ENCODE results near the gene SPEM2.

Gene SPEM2

DNA sequence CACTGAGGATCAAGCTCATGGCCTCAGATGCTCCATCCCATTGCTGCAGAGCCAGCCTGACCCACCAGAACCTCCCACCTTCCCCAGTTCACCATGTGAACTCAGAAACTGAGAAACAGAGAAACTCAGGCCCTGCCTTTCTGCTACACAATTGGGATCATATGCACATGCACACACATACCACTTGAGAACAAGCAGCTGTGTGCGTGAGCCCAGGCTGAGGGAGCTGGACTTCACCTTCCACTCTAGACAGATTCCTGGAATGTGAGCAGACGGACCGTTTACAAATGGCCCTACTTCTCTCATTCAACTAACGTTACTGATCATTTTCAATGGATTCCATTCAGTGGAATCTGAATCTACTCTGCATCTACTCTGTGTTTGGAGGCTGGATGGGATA lies 1.7 kb upstream of the SPEM2 start:
- DNase-seq: no peak

DNA sequence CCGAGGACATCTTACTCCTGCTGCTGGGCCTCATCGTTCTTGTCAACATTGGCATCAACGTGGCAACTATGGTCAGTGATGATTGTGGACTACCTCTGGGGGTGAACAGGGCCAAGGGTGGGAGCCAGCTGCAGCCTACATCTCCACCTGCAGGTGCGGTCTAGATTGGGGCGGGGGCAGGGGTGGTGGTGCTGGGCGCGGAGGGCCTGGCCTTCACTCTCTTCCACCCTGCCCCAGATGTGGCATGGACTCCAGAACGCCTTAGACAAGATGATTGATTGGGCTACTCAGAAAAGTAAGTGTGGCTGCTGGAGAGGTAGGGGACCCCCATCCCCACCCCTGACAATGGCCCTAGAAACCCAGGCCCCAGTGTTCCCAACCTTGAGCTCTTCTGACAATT lies 340 bp downstream of the SPEM2 start:
- DNase-seq: no peak

GRCh38 chr17:7426203-7426863 lies 917 bp downstream of the SPEM2 start:
- no peak for DNase-seq

GRCh38 chr17:7426896-7427489 lies 1.6 kb downstream of the SPEM2 start:
- DNase-seq: no peak

GRCh38 chr17:7427549-7427948 lies 2.1 kb downstream of the SPEM2 start:
- DNase-seq: no peak

GRCh38 chr17:7428557-7428956 lies 3.1 kb downstream of the SPEM2 start, which contains the start of gene SPEM3:
SPEM3 (plus strand) TSS chr17:7428857; CDS start chr17:7428903, 46 bp downstream.
- no peak for DNase-seq

DNA sequence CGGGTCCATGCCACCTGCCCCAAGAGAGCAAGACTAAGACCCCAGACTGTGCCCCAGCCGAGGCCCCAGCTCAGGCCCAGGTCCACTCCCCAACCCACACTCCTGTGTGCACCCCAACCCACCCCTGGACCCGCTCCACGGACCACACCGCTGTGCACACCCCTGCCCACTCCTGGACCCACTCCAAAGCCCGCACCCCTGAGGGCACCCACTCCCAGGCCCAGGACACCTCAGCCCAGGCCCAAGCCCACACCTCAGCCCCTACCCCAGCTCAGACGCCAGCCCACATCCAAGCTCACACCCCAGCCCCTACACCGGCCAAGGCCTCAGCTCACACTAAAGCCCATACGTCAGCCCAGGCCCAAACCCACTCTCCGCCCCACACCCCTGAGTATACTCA lies 4.3 kb downstream of the SPEM2 start:
- DNase-seq: no peak

DNA sequence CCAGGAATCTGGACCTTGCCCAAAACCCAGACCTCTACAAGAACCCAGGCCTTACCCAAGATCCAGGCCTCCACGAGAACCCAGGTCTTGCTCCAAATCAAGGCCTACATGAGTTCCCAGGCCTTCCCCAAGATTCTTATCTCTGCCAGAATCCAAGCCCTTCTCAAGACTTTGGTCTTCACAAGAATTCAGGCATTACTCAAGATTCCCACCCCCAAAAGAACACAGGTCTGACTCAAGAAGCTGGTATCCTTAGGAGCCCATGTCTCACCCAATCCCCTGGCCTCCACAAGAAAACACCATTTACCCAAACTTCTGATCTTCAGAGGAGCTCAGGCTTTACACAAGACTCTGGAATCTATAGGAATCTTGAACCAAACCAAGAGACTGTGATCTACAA lies 5.8 kb downstream of the SPEM2 start:
- DNase-seq: no peak

DNA sequence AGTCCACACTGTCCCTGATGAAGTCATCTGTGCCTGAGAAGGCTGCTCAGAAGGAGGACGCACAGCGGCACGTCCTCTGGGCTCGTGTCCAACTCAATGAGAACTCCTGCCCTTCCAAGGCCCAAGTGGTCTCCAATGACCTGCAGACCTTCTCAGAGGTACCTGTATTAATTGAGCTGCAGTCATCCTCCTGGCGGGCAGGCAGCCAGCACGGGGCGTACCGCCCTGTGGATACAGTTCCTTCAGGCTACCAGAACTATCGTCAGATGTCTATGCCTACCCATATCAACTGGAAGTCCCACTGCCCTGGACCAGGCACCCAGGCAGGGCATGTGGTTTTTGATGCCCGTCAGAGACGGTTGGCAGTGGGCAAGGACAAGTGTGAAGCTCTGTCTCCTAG lies 6.9 kb downstream of the SPEM2 start:
- DNase-seq: no peak

GRCh38 chr17:7435676-7436555 lies 10.5 kb downstream of the SPEM2 start:
- DNase-seq: peak; percentile 61

DNA sequence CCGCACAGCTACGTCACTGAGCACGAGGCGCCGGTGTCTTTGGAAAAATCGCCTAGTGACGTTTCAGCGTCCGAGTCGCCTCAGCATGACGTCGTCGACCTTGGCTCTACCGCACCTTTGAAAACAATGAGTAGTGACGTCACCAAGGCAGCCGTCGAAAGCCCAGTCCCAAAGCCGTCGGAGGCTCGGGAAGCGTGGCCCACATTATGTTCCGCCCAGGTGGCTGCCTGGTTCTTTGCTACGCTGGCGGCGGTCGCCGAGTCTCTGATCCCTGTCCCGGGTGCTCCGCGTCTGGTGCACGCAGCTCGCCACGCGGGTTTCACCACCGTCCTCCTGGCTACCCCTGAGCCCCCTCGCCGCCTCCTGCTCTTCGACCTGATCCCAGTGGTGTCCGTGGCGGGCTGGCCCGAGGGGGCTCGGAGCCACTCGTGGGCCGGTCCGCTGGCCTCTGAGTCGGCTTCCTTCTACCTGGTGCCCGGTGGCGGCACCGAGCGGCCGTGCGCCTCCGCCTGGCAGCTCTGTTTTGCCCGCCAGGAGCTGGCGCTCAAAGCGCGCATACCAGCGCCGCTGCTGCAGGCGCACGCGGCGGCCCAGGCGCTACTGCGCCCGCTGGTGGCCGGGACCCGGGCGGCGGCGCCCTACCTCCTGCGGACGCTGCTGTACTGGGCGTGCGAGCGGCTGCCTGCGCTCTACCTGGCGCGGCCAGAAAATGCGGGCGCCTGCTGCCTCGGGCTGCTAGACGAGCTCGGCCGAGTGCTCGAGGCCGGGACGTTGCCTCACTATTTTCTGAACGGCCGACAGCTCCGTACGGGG lies 11.3 kb downstream of the SPEM2 start:
- peak; percentile 83 for DNase-seq

DNA sequence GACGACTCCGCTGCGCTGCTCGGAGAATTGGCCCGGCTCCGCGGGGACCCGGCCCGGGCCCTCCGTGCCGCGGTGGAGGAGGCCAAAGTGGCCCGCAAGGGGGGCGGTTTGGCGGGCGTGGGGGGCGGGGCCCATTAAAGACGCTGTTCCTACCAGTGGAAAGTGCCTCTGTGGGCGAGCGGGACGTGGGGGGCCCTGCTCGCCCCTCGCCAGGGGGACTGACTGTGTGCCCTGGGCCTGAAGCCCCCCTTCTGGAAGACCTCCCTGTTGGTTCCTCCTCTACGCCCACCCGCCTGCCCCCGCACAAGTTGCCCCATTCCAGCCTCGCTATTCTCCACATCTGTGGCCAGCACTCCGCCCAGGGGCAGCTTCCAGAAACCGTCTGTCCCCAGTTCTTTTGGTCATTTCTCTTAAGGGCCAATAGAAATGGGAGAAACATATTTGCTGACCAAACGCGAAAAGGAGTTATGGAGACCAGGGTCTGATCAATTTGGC lies 12.0 kb downstream of the SPEM2 start:
- DNase-seq: no peak

- DNase-seq: peak; percentile 54
Measured at GRCh38 chr17:7437950-7438614, 12.7 kb downstream of the SPEM2 start.

DNA sequence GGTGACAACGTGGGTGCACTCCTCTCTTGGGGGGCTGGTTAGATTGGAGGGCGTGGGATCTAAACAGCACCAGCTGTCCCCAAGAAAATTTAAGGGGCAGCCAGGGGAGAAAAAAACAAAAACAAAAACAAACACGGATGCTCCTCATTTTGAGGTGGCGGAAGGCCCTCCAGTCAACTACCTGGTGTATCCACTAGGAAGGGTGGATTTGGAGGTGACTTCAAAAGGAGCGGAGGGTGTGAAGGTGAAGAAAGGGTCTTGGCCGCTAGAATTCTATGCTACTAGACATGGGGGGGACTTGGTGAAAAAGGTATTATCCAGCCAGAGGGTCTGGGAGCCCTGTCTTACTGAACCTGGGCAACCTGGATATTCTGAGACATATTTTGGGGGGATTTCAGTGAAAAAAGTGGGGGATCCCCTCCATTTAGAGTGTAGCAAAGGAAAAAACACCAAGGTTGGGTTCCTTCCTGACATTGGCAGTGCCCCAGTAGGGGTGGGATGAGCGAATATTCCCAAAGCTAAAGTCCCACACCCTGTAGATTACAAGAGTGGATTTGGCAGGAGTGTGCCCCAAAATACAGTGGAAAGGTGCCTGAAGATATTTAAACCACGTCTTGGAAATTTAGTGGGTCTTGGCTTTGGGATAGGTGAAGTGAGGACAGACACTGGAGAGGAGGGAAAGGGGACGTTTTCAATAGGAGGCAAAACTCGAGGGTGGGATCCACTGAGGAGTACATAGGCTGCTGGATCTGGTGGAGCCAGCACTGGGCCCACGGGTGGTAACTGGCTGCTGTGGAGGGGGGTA lies 13.4 kb downstream of the SPEM2 start:
- no peak for DNase-seq

DNA sequence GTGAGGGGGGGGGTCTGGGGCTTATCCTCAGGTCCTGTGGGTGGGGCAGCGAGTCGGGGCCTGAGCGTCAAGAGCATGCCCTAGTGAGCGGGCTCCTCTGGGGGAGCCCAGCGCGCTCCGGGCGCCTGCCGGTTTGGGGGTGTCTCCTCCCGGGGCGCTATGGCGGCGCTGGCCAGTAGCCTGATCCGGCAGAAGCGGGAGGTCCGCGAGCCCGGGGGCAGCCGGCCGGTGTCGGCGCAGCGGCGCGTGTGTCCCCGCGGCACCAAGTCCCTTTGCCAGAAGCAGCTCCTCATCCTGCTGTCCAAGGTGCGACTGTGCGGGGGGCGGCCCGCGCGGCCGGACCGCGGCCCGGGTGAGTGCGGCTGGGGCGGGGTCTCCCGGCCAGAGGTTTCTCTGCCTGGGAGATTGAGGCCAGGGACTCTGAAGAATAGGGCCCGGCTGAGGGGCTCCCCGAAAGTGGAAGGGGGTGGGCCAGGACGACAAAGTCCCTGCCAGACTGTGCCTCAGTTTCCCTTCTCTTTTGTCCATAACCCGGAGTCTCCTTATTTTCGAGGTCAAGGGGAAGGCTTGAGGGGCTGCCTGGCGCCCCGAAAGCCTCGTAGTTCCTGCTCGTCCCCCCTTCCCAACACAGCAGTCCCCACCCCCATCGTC lies 14.2 kb downstream of the SPEM2 start, which contains the start of gene FGF11:
FGF11 (plus strand) TSS at position 51 of the 651 bp plus-strand sequence; CDS start at position 160, 109 bp downstream.
- no peak for DNase-seq

- peak; percentile 41 for DNase-seq
Measured at GRCh38 chr17:7440113-7440833, 14.9 kb downstream of the SPEM2 start.

DNA sequence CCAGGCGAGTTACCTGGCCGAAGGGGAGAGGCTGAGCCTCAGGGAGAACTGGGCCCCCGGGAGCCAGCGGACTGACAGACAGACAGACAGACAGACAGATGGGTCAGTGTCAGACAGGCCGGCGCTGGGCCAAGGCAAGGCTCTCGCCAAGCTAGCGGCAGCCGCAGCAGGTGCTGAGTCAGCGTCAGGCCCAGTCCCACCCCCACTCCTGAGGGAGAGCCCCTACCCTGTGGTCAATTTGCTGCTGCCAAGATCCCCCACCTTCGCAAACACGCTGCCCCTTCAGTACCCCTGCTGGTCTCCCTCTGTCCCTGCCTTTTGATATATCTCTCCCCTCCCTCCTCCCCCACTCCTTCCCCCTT lies 15.4 kb downstream of the SPEM2 start:
- DNase-seq: no peak

DNA sequence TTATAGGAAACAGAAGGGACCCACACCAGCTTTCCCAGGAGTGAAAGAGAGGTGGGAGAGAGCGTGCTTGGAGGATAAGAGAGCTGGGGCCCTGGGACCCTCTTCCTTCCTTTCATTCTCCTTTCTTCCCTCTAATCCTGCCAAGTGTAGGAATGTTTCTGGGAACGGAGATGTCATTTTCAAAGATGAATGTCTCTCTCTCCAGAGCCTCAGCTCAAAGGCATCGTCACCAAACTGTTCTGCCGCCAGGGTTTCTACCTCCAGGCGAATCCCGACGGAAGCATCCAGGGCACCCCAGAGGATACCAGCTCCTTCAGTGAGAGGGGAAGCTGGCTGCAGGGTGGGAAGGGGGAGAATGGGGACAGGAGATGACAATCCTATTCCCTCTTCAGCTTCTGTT lies 15.8 kb downstream of the SPEM2 start:
- no peak for DNase-seq

- no peak for DNase-seq
Measured at GRCh38 chr17:7442142-7442541, 16.7 kb downstream of the SPEM2 start.

All from CD4-positive, alpha-beta T cell treated with Interleukin-17A for 1 hour (primary cell).